K562 (cell line): ENCODE results near the gene SLC2A6. TPM values are rescaled to one million over a fixed set of nuclear protein-coding genes. Genes with fewer than 3 reads are reported as not detected.

ENCODE experiments used
- ATAC-seq: fragments of 200-7000 bp; cut with Tn5 transposase; 3 replicates; pipeline ENCODE4 v1.9.1; 2020; ENCODE audit warnings: moderate library complexity
- BruUV-seq: library from RNA; stranded (reverse); fragments of 400-500 nt; replicated peaks from 2 replicates; lab custom pipeline; 2021; lab: Mats Ljungman, UMichigan
- CTCF ChIA-PET: fragments of 300-600 bp; formaldehyde crosslinking; extraction: SDS; loops from one replicate; lab custom pipeline; 2021; ENCODE audit warnings: low intra/inter-chr PET ratio; lab: Yijun Ruan, JAX
- POLR2A ChIA-PET: fragments of 300-600, 350-650 bp; sonication (Branson Sonifier 250); formaldehyde crosslinking; extraction: SDS; loops from one replicate; lab custom pipeline; 2021; ENCODE audit warnings: antibody characterized with exemption, inconsistent platforms; lab: Yijun Ruan, JAX
- DNase-seq, 4 experiments: peaks; one replicate each; pipeline versions ENCODE4 v3.0.0 to v3.0.0-alpha.2; 2011 to 2018; ENCODE audit warnings: low spot score in 3 of 4, mixed read lengths in 3 of 4; ENCODE audit errors: extremely low read depth in 1 of 4
- FAIRE-seq: peaks from 2 replicates; lab custom pipeline; 2011; peaks lifted over from hg19 to GRCh38; lab: Jason Lieb, UNC
- H2AFZ ChIP-seq: 2 replicates; pipeline ENCODE4 v1.6.0; 2011; ENCODE audit warnings: low read depth, low read length, control low read depth, inconsistent platforms
- H3K27ac ChIP-seq: fragments of 200-600 bp; 3 replicates; pipeline ENCODE4 v1.8.0; 2011; ENCODE audit warnings: low read depth, mild to moderate bottlenecking, control low read depth, inconsistent platforms, low read length, moderate library complexity, mixed read lengths; ENCODE audit errors: extremely low read depth
- H3K27me3 ChIP-seq, 2 experiments: fragments of 300-600 bp in 1 of 2; 2 replicates in 1 of 2; 3 replicates in 1 of 2; pipeline versions ENCODE4 v1.6.0 to v1.8.0; 2011; ENCODE audit warnings: inconsistent platforms in 2 of 2, low read length in 2 of 2, mild to moderate bottlenecking in 1 of 2, mixed read lengths in 1 of 2, moderate library complexity in 1 of 2; ENCODE audit not compliant: control insufficient read depth in 2 of 2, insufficient read depth in 2 of 2
- H3K36me3 ChIP-seq: fragments of 300-600 bp; 3 replicates; pipeline ENCODE4 v1.8.0; 2011; ENCODE audit warnings: mild to moderate bottlenecking, low read length, inconsistent platforms; ENCODE audit not compliant: control insufficient read depth, insufficient read depth
- H3K4me1 ChIP-seq, 2 experiments: fragments of 200-600 bp in 1 of 2; replicated peaks in 1 of 2; 2 replicates in 1 of 2; 3 replicates in 1 of 2; pipeline versions ENCODE4 v1.5.1 to v1.8.0; 2011; ENCODE audit warnings: inconsistent platforms in 2 of 2, low read length in 2 of 2, mild to moderate bottlenecking in 1 of 2, mixed read lengths in 1 of 2, moderate library complexity in 1 of 2; ENCODE audit not compliant: control insufficient read depth in 2 of 2, insufficient read depth in 2 of 2
- H3K4me2 ChIP-seq: 2 replicates; pipeline ENCODE4 v1.6.1; 2011; ENCODE audit warnings: low read length, control low read depth, inconsistent platforms, mixed read lengths; ENCODE audit not compliant: insufficient read depth
- H3K4me3 ChIP-seq: fragments of 200-600 bp; sonication (generic), shearing (Covaris generic); 2 replicates; pipeline ENCODE4 v1.5.1; 2016; ENCODE audit warnings: control low read depth, inconsistent platforms
- H3K79me2 ChIP-seq: fragments of 200-600 bp; 3 replicates; pipeline ENCODE4 v1.8.0; 2011; ENCODE audit warnings: low read length, inconsistent platforms; ENCODE audit not compliant: control insufficient read depth, insufficient read depth
- H3K9ac ChIP-seq, 2 experiments: 2 replicates each; pipeline versions ENCODE4 v1.6.0 to v1.6.1; 2011; ENCODE audit warnings: low read depth in 2 of 2, low read length in 2 of 2, control low read depth in 1 of 2, inconsistent platforms in 1 of 2, mild to moderate bottlenecking in 1 of 2, mixed read lengths in 1 of 2; ENCODE audit not compliant: insufficient read depth in 1 of 2
- H3K9me1 ChIP-seq: one replicate; pipeline ENCODE4 v1.6.0; 2011; ENCODE audit warnings: inconsistent platforms, mild to moderate bottlenecking, low read length, moderate library complexity; ENCODE audit not compliant: control insufficient read depth, insufficient read depth
- H3K9me3 ChIP-seq: replicated peaks from 2 replicates; pipeline ENCODE4 v1.5.1; 2011; ENCODE audit warnings: low read depth, low read length, inconsistent platforms; ENCODE audit not compliant: control insufficient read depth, insufficient read depth
- H4K20me1 ChIP-seq: replicated peaks from 2 replicates; pipeline ENCODE4 v1.6.1; 2011; ENCODE audit warnings: low read length, inconsistent platforms, mixed read lengths; ENCODE audit not compliant: control insufficient read depth, insufficient read depth
- ETV5 ChIP-seq: sonication (generic); formaldehyde crosslinking; IDR thresholded peaks from 2 replicates; pipeline ENCODE4 v1.4.0; 2020; ENCODE audit warnings: low read depth, mild to moderate bottlenecking, missing genetic modification reagents
- KDM2B ChIP-seq: fragments of 250-450 bp; sonication (Bioruptor Pico); IDR thresholded peaks from 2 replicates; pipeline ENCODE4 v1.8.0; 2021; ENCODE audit warnings: mild to moderate bottlenecking, moderate library complexity
- MTA2 ChIP-seq: fragments of 450-650 bp; IDR thresholded peaks from 2 replicates; pipeline ENCODE4 v1.6.1; 2016; ENCODE audit warnings: low read depth
- PTRF ChIP-seq: fragments of 450-650 bp; IDR thresholded peaks from 2 replicates; pipeline ENCODE4 v1.6.1; 2016; ENCODE audit warnings: mild to moderate bottlenecking, missing genetic modification characterization, missing compliant biosample characterization
- TARDBP ChIP-seq: fragments of 450-650 bp; IDR thresholded peaks from 2 replicates; pipeline ENCODE4 v1.6.1; 2016
- ZFP30 ChIP-seq: fragments of 250-450 bp; sonication (Bioruptor Pico); IDR thresholded peaks from 2 replicates; pipeline ENCODE4 v1.8.0; 2022; ENCODE audit warnings: moderate library complexity, mild to moderate bottlenecking, inconsistent platforms, borderline replicate concordance
- ZNF175 ChIP-seq: fragments of 200-800 bp; sonication (Bioruptor generic); IDR thresholded peaks from 2 replicates; pipeline ENCODE4 v1.6.1; 2016; ENCODE audit warnings: low read depth, mild to moderate bottlenecking, missing genetic modification characterization, missing compliant biosample characterization
- ZNF644 ChIP-seq: fragments of 200-800 bp; sonication (Bioruptor generic); IDR thresholded peaks from 2 replicates; pipeline ENCODE4 v1.6.1; 2016; ENCODE audit warnings: low read depth, missing genetic modification characterization, missing compliant biosample characterization
- WGBS: fragments of 100-300 bp; shearing (Covaris generic); methylation state at CpG from one replicate; pipeline ENCODE4 v1.1.6; 2016; ENCODE audit warnings: low coverage, mixed read lengths; ENCODE audit not compliant: insufficient coverage; ENCODE audit errors: missing lambda C conversion rate; 5-methylcytosine and 5-hydroxymethylcytosine counted together
- in situ Hi-C: fragments of 300-500 bp; cut with MboI; formaldehyde crosslinking; loops from 4 replicates; pipeline ENCODE4 v1.15.0; 2018; ENCODE audit warnings: inconsistent platforms, mixed read lengths
- intact Hi-C: fragments of 100-400 bp; cut with micrococcal nuclease; formaldehyde crosslinking; loops from 2 replicates; pipeline ENCODE4 v1.14.2; 2022
- polyA plus RNA-seq, 8 experiments: library from polyadenylated mRNA; depleted of rRNA in 4 of 8; stranded (reverse) in 5 of 8; unstranded in 3 of 8; fragments of >200 nt; fragmentation: Nextera tagmentation in 2 of 8; fragmentation: Illumina TruSeq in 1 of 8; extraction: Ambion mirVana in 2 of 8; extraction: Trizol in 1 of 8; gene quantifications; 2 replicates each; pipeline versions ENCODE4 v1.2.1 to v1.2.3, GENCODE V29; 2011 to 2014; ENCODE audit warnings: inconsistent platforms in 1 of 8, missing spikeins in 1 of 8
- total RNA-seq, 7 experiments: library from RNA; depleted of rRNA in 6 of 7; stranded (reverse); fragments of >200 nt in 6 of 7; fragmentation: Illumina TruSeq in 2 of 7; extraction: Trizol in 2 of 7; gene quantifications; 2 replicates each; pipeline versions ENCODE4 v1.2.1 to v1.2.3, GENCODE V29; 2011 to 2021; ENCODE audit warnings: low replicate concordance in 1 of 7
- TF ChIP-seq, protein P1 (sequence below): sonication (generic); formaldehyde crosslinking; IDR thresholded peaks from 2 replicates; pipeline ENCODE4 v1.8.1; 2022; ENCODE audit warnings: missing genetic modification reagents
- TF ChIP-seq, protein P2 (sequence below): fragments of 450-650 bp; IDR thresholded peaks from 2 replicates; pipeline ENCODE4 v1.6.1; 2017; ENCODE audit warnings: antibody characterized with exemption
- TF ChIP-seq, protein P3 (sequence below): sonication (generic); formaldehyde crosslinking; IDR thresholded peaks from 2 replicates; pipeline ENCODE4 v1.8.0; 2022; ENCODE audit warnings: missing genetic modification reagents, mild to moderate bottlenecking, borderline replicate concordance

Gene SLC2A6
- total and polyA plus RNA-seq, 9 of the 15 experiments (the other 6 are each of a cell fraction or from before 2014, with no cell fraction given) = 0.04 to 0.38 (median 0.09) TPM; not detected in 3

GRCh38 chr9:133499892-133500270 is 21.0 kb upstream of the SLC2A6 start:
- FAIRE-seq = no peak
- Histone ChIP-seq H3K9me1 (no peaks in the 10 kb centered on the region), H3K9ac (no peak overlapping the region), H3K27ac (no peak overlapping the region), H2AFZ (no peak overlapping the region), H3K9me3 (no peaks in the 10 kb centered on the region; the same call in 1 of the 2 replicates), H3K27me3 (peaks cover 6 to 51% of the 10 kb centered on the region in 2 experiments; a peak in 4 of 5 replicates), H3K4me2 (no peak overlapping the region), H4K20me1 (no peaks in the 10 kb centered on the region), H3K79me2 (no peaks in the 10 kb centered on the region), H3K4me3 (no peak overlapping the region), H3K36me3 (no peaks in the 10 kb centered on the region), H3K4me1 (peaks cover 0 to 8% of the 10 kb centered on the region in 2 experiments; a peak in 1 of 5 replicates)
- in situ Hi-C loops = no loop called here
- intact Hi-C loops = no loop called here
- no peak for TF ChIP-seq PTRF
- BruUV-seq = no TSS peak
- CTCF ChIA-PET = no interaction called here
- no peak for ATAC-seq
- POLR2A ChIA-PET = interaction anchor here (0.6 to 0.8 kb wide), 3 partner anchors 16 to 40 kb away, joined by 3 to 5 read pairs (median 4); partner anchors contain the start of gene CACFD1
- 8% methylated on average over 12 of the region's 12 CpGs for WGBS
- no peak for DNase-seq

DNA sequence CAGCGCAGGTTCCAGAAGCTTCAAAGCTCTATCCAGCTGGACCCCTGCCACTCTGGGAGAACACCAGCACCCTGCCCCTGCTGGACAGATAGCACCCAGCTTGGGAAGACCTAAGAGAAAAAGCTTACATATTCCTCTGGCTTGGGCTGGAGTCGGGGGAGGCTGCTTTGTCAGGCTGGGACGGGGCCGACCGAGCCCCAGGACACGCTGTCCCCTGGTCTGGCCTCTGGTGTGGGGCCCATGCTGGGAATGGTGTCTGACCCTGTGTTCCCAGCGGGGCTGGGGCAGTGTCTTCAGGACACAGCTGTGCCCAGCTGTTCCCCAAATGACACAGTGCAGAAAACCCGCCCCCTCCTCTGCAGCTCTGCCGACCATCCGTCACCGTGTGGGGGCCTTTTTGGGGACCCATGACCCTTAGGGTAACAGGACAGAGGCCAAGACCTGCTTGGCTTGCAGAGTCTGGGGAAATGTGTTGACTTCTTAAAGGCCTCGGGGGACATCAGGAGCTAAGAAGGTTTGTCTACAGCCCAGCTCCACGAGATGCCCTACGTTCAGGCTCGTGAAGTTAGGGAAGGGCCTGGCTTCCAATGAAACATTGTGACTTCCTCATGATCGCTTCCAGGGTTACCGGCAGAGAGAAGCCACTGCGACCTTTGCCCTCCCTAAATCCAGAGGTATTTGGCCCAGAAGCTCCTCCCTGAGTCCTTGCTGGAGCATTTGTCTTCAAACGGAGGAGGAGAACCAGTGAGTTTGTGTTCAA is 20.4 kb upstream of the SLC2A6 start:
- no peak overlapping the region for H2AFZ ChIP-seq
- H3K9ac ChIP-seq = no peak overlapping the region
- WGBS = 2% methylated on average over 17 of the region's 19 CpGs
- ChIA-PET CTCF (no interaction called here), POLR2A (interaction anchor here (0.6 to 0.8 kb wide), 5 partner anchors 11 to 143 kb away, joined by 3 to 5 read pairs (median 3); partner anchors contain the start of gene CACFD1)
- H3K4me2 ChIP-seq = no peak overlapping the region
- peaks cover 6 to 55% of the 10 kb centered on the region in 2 experiments; a peak in 4 of 5 replicates for H3K27me3 ChIP-seq
- H3K36me3 ChIP-seq = no peaks in the 10 kb centered on the region
- TF ChIP-seq TARDBP = no peak
- TF ChIP-seq, protein P1, sequence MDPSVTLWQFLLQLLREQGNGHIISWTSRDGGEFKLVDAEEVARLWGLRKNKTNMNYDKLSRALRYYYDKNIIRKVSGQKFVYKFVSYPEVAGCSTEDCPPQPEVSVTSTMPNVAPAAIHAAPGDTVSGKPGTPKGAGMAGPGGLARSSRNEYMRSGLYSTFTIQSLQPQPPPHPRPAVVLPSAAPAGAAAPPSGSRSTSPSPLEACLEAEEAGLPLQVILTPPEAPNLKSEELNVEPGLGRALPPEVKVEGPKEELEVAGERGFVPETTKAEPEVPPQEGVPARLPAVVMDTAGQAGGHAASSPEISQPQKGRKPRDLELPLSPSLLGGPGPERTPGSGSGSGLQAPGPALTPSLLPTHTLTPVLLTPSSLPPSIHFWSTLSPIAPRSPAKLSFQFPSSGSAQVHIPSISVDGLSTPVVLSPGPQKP (CRISPR knock-in tag) = no peak
- TF ChIP-seq, protein P2, sequence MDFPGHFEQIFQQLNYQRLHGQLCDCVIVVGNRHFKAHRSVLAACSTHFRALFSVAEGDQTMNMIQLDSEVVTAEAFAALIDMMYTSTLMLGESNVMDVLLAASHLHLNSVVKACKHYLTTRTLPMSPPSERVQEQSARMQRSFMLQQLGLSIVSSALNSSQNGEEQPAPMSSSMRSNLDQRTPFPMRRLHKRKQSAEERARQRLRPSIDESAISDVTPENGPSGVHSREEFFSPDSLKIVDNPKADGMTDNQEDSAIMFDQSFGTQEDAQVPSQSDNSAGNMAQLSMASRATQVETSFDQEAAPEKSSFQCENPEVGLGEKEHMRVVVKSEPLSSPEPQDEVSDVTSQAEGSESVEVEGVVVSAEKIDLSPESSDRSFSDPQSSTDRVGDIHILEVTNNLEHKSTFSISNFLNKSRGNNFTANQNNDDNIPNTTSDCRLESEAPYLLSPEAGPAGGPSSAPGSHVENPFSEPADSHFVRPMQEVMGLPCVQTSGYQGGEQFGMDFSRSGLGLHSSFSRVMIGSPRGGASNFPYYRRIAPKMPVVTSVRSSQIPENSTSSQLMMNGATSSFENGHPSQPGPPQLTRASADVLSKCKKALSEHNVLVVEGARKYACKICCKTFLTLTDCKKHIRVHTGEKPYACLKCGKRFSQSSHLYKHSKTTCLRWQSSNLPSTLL = no peak
- no peak for TF ChIP-seq MTA2
- TF ChIP-seq ZFP30 (CRISPR knock-in tag) = no peak
- TF ChIP-seq KDM2B (CRISPR knock-in tag) = no peak
- no peak for TF ChIP-seq ETV5 (CRISPR knock-in tag)
- TF ChIP-seq, protein P3, sequence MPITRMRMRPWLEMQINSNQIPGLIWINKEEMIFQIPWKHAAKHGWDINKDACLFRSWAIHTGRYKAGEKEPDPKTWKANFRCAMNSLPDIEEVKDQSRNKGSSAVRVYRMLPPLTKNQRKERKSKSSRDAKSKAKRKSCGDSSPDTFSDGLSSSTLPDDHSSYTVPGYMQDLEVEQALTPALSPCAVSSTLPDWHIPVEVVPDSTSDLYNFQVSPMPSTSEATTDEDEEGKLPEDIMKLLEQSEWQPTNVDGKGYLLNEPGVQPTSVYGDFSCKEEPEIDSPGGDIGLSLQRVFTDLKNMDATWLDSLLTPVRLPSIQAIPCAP (CRISPR knock-in tag) = no peak
- TF ChIP-seq ZNF175 = no peak
- no peak for TF ChIP-seq ZNF644 (tag)
- H3K9me1 ChIP-seq = no peaks in the 10 kb centered on the region
- H3K79me2 ChIP-seq = no peaks in the 10 kb centered on the region
- no peak overlapping the region for H3K27ac ChIP-seq
- H3K9me3 ChIP-seq = no peaks in the 10 kb centered on the region; the same call in 1 of the 2 replicates
- H3K4me3 ChIP-seq = no peak overlapping the region
- peaks cover 0 to 11% of the 10 kb centered on the region in 2 experiments; a peak in 1 of 5 replicates for H3K4me1 ChIP-seq
- in situ Hi-C loops = no loop called here
- ATAC-seq (no peak), FAIRE-seq (no peak), DNase-seq (no peak)
- intact Hi-C loops = no loop called here
- H4K20me1 ChIP-seq = no peaks in the 10 kb centered on the region
- BruUV-seq = no TSS peak
